HL-60 (cell line): ENCODE measurements around the gene TNRC18.

Experiments used
- GABPA ChIP-seq: IDR thresholded peaks from 2 replicates; pipeline ENCODE4 v1.6.1; 2012; ENCODE audit warnings: low read depth
- POLR2AphosphoS5 ChIP-seq: IDR thresholded peaks from 2 replicates; pipeline ENCODE4 v1.6.1; 2012; ENCODE audit warnings: low read depth
- TF ChIP-seq, protein P1 (sequence below): IDR thresholded peaks from one replicate; pipeline ENCODE4 v1.5.1; 2011; ENCODE audit warnings: low read length, control low read depth, inconsistent platforms; ENCODE audit not compliant: insufficient read depth
- TF ChIP-seq, protein P2 (sequence below): IDR thresholded peaks from 2 replicates; pipeline ENCODE4 v1.6.1; 2012; ENCODE audit warnings: low read depth; ENCODE audit not compliant: insufficient replicate concordance

- TF ChIP-seq, protein P1, sequence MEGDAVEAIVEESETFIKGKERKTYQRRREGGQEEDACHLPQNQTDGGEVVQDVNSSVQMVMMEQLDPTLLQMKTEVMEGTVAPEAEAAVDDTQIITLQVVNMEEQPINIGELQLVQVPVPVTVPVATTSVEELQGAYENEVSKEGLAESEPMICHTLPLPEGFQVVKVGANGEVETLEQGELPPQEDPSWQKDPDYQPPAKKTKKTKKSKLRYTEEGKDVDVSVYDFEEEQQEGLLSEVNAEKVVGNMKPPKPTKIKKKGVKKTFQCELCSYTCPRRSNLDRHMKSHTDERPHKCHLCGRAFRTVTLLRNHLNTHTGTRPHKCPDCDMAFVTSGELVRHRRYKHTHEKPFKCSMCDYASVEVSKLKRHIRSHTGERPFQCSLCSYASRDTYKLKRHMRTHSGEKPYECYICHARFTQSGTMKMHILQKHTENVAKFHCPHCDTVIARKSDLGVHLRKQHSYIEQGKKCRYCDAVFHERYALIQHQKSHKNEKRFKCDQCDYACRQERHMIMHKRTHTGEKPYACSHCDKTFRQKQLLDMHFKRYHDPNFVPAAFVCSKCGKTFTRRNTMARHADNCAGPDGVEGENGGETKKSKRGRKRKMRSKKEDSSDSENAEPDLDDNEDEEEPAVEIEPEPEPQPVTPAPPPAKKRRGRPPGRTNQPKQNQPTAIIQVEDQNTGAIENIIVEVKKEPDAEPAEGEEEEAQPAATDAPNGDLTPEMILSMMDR, result no peak
- TF ChIP-seq POLR2AphosphoS5 (no peak), GABPA (no peak)
- TF ChIP-seq, protein P2, sequence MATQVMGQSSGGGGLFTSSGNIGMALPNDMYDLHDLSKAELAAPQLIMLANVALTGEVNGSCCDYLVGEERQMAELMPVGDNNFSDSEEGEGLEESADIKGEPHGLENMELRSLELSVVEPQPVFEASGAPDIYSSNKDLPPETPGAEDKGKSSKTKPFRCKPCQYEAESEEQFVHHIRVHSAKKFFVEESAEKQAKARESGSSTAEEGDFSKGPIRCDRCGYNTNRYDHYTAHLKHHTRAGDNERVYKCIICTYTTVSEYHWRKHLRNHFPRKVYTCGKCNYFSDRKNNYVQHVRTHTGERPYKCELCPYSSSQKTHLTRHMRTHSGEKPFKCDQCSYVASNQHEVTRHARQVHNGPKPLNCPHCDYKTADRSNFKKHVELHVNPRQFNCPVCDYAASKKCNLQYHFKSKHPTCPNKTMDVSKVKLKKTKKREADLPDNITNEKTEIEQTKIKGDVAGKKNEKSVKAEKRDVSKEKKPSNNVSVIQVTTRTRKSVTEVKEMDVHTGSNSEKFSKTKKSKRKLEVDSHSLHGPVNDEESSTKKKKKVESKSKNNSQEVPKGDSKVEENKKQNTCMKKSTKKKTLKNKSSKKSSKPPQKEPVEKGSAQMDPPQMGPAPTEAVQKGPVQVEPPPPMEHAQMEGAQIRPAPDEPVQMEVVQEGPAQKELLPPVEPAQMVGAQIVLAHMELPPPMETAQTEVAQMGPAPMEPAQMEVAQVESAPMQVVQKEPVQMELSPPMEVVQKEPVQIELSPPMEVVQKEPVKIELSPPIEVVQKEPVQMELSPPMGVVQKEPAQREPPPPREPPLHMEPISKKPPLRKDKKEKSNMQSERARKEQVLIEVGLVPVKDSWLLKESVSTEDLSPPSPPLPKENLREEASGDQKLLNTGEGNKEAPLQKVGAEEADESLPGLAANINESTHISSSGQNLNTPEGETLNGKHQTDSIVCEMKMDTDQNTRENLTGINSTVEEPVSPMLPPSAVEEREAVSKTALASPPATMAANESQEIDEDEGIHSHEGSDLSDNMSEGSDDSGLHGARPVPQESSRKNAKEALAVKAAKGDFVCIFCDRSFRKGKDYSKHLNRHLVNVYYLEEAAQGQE, result no peak
These were observed 93.3 kb downstream of the TNRC18 start for GRCh38 chr7:5330288-5330687.
